Measurements from ENCODE around the gene CRELD1. TPM values are rescaled to one million over a fixed set of nuclear protein-coding genes. Genes with fewer than 3 reads are reported as not detected.
A peak's percentile ranks its signal among the peaks of the same experiment; 100 is the strongest.

The CRELD1 gene
- total and polyA plus RNA-seq, 2 of the 13 experiments (the other 11 are each of a cell fraction or from before 2014, with no cell fraction given) = 27.1 to 61.9 TPM

GRCh38 chr3:9976721-9977709 is 43.4 kb downstream of the CRELD1 start (continued):
- TF ChIP-seq ZNF788 (CRISPR knock-in tag; IDR thresholded peaks at IDR 0.05; ENCODE audit: borderline replicate concordance) (no peak), ZXDC (CRISPR knock-in tag; IDR thresholded peaks at IDR 0.05) (no peak), MAFK (conservative IDR thresholded peaks at IDR 0.05 in 1 of 2, IDR thresholded peaks at IDR 0.05 in 1 of 2; ENCODE audit: low read length in 2 of 2) (peak; percentile 79 to 93), RNF219 (CRISPR knock-in tag; IDR thresholded peaks at IDR 0.05) (no peak), RERE (CRISPR knock-in tag; IDR thresholded peaks at IDR 0.05; ENCODE audit: low read depth) (no peak), GABPA (IDR thresholded peaks at IDR 0.05; ENCODE audit: low read depth, low read length) (no peak), GABPA (CRISPR knock-in tag; IDR thresholded peaks at IDR 0.05; ENCODE audit: low read depth) (no peak), ZNF280B (CRISPR knock-in tag; IDR thresholded peaks at IDR 0.05; ENCODE audit: borderline replicate concordance) (no peak), ZFP90 (CRISPR knock-in tag; IDR thresholded peaks at IDR 0.05; ENCODE audit: borderline replicate concordance) (no peak), MIXL1 (CRISPR knock-in tag; IDR thresholded peaks at IDR 0.05) (no peak), SIX4 (CRISPR knock-in tag; IDR thresholded peaks at IDR 0.05) (no peak), REL (CRISPR knock-in tag; conservative IDR thresholded peaks at IDR 0.05) (no peak), ZNF501 (CRISPR knock-in tag; IDR thresholded peaks at IDR 0.05) (no peak), KDM5A (IDR thresholded peaks at IDR 0.05; ENCODE audit: borderline replicate concordance, low read length) (no peak)
